Stimulated activated CD4-positive, alpha-beta T cell treated with anti-CD3 and anti-CD28 coated beads, Interleukin-4, amount 100 ng/mL, for 48 hours (primary cell): Measurements from ENCODE around the gene PSG4.
"Not testable (repeated sequence)": the region's sequence is repeated elsewhere in the genome, so short reads cannot be mapped to it uniquely, and the experiment has no call there.

Source experiments
- DNase-seq, 2 donors: peaks; one replicate each; pipeline ENCODE4 v3.0.0-alpha.2; 2020; ENCODE audit warnings: low read depth in 2 of 2

PSG4 gene

DNA sequence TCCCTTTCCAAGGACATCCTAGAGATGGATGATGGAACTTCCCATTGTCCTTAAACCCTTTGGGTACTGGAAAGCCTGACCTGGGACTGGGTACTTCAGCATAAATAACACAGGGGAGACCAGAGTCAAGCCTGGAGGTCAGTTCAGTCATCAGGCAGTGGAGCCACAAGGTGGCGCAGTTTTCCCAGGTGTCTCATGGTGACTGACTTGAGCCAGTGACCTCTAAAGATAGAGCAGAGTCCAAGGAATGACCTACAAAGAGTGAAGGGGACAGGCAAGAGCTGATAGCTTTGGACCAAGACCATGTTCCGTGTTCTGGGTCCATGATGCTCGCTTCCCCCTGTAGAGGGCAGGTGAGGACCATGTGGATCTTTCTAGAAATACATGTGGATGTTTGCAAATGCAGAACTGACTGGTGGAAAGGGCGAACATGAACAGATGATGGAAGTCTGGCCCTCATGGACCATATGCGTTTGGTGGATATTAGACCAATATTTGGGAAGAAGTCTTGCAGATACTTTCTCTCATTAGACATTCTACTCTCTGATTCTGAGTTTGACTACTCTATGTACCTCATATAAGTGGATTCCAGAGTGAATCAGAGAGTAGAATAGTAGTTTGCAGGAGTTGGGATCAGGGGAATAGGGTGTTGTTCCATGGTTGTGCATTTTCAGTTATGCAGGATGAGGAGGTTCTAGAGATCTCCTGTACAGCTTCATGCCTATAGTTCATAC lies 6.6 kb downstream of the PSG4 start:
- DNase-seq, result not testable (repeated sequence)

GRCh38 chr19:43197666-43198397 lies 7.6 kb downstream of the PSG4 start:
- not testable (repeated sequence) for DNase-seq

GRCh38 chr19:43194397-43194796 lies 11.0 kb downstream of the PSG4 start:
- not testable (repeated sequence) for DNase-seq

DNA sequence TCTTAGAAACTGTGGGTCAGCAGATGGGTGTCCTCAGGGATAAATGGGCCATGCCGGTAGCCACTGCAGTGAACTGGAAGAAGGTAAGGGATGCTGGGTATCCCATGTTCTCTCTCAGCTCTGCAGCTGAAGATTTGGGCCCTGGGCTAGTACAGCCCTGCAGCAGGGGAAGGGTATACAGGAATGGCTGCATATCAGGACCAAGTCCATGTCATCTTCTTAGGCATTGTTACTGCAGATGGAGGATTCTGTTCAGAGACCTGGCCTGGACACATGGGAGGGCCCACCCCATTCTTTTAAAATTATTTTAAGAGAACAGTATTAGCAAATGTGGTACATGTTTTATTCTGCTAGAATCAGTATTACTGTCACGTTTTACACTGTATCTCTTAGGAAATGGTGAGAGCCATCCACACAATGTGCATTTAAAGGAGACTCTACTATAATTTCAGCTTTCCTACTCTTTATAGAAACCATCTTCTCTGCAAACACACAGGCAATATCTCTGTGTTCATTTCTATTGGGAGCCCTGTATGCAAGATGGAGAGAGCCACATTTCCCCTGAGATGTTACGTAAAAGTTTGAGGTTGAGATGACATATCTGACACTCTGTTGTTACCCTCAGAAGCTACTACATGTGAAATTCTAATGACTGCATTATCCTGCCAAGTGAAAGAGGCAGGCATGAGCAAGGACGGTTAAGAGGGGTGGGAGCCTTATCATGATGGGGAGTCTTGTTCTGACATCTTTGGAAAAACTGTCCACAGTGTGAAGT lies 12.9 kb downstream of the PSG4 start:
- not testable (repeated sequence) for DNase-seq

DNA sequence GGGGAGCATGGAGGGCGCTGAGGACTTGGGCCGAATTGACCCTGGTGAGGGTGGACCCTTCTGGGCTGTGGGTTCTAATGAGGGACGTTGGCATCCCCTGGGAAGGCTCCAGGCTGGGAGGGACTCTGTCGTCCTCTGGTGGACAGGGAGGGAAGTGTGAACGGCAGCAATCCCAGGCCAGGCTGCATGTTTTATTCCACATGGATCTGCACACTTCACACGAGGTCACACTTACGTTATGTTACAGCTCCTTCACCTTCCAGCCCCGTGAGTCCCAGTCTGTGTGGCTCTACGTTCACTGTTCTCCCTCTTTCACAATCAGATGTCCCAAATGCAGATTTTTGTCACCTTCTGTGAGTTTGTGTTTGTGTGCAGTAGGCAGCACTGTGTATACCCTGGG lies 17.3 kb downstream of the PSG4 start:
- DNase-seq, result not testable (repeated sequence)

DNA sequence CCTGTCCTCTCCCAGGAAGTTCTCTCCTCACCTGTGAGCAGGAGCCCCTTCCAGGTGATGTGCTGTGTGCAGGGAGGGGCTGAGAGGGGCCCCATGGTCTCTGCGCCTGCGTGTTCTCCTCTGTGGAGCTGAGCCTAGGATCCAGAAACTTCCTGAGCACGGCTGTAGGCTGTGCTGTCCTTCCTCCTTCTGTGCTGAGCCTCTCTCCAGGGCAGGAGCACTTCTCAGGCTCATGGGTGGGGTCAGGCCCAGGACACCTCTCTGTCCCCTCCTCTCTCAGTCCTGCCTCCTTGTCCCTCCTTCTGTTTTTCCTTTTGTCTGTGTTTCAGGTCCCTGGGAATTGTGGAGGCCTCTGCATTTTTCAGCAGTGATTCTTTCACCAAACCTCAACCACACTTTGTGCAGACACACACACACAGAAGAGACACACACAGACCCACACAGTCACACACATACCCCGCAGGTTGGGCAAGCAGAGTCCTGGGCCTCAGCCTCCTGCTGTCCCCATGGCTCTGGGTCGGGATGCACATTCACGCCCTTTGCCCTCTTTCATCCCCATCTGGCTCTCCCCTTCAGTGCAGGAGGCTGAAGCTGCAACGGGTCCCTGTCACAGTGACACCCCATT lies 19.0 kb downstream of the PSG4 start, which contains the start of gene PSG5:
PSG5 (minus strand) TSS at position 226 of the 625 bp plus-strand sequence; CDS start at position 95, 131 bp downstream.
- DNase-seq, result not testable (repeated sequence)

- DNase-seq, result not testable (repeated sequence)
Measured at GRCh38 chr19:43181869-43182771, 23.3 kb downstream of the PSG4 start.

GRCh38 chr19:43179569-43180147 lies 25.8 kb downstream of the PSG4 start:
- DNase-seq, result not testable (repeated sequence)

GRCh38 chr19:43178577-43178976 lies 26.9 kb downstream of the PSG4 start:
- not testable (repeated sequence) for DNase-seq

DNA sequence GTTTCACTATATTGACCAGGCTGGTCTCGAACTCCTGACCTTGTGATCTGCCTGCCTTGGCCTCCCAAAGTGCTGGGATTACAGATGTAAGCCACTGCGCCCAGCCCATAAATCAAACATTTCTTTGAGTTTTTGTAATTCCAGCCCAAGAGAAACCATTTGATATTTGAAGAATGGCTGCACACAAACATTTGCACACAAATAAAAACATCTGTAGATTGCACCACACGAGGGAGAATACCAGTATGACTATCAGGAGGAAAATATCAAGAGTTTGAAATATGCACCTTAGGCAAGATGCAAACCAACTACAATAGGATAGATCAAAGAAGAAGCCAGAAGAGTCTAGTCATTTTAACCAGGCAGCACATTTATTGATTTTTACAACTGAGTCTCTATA lies 39.5 kb downstream of the PSG4 start:
- DNase-seq, result not testable (repeated sequence)

GRCh38 chr19:43163135-43163534 lies 42.3 kb downstream of the PSG4 start:
- DNase-seq, result not testable (repeated sequence)

DNA sequence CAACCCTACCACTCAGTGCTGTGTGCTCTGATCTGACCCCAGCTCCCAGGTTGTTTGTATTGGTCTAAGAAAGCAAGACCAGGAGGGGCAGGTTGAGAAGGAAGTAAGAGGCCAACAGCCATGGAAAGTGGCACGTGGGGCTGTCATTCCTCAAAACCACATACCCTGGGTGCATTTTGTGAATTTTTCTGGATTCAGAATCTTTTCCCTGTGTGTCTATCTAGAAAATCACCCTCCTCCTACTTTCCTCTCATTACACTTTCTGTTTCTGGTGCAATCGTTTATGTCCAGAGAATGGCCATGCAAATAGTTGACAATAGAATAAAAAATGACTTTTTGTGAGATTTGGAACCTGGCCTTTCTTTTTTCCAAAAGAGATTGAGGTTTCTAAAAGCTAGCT lies 43.2 kb downstream of the PSG4 start:
- not testable (repeated sequence) for DNase-seq

DNA sequence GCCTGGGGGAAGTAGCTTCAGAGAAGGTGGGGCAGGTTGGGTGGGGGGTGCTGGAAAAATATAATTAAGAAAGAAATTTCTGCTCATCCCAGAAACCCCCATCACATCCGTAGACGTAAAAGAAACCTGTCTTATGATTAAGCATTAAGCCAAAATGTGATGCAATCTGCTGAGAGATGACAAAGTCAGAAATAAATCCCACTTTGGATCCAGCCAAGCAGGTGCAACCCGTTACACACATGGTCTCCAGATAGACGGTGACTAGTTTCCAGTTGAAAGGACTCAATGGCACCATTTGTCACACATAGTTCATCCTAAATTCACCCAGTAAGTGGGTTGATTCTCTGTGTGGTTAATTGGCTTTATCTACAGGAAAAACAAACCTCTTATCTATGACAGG lies 53.2 kb downstream of the PSG4 start:
- DNase-seq, result no peak

- DNase-seq, result not testable (repeated sequence)
Measured at GRCh38 chr19:43149788-43150187, 55.6 kb downstream of the PSG4 start.

DNA sequence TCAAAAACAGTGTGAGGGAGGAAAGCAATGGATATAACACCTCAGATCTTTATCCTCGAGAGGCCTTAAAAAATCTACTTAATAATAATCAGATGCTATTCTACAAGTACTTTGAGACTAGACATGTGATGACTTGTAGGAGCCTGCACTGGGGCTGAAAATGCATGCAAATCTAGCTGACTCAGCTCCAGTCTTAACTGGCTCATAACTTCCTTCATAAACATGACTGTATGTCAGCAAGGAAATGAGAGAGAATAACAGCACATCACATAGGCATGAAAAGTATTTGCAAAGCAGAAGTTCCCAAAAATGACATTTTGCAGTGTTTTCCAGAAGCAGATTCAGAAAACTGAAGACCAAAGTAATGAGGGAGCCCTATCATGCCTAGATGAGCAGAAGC lies 57.2 kb downstream of the PSG4 start:
- DNase-seq, result no peak
